Trophoblast cell (in vitro differentiated cells and primary cell): ENCODE results near the gene PFKL.

Source experiments
- DNase-seq, 2 donors: peaks; one replicate each; pipeline ENCODE4 v3.0.0-alpha.2; 2016
- H2AFZ ChIP-seq: 2 replicates; pipeline ENCODE4 v1.6.1; 2013; ENCODE audit warnings: low read length, moderate library complexity, mild to moderate bottlenecking; ENCODE audit not compliant: insufficient read depth, poor library complexity
- H2AK5ac ChIP-seq: 2 replicates; pipeline ENCODE4 v1.6.1; 2013; ENCODE audit warnings: mild to moderate bottlenecking, low read length
- H2BK120ac ChIP-seq: 2 replicates; pipeline ENCODE4 v1.6.1; 2013; ENCODE audit warnings: low read length, mild to moderate bottlenecking, moderate library complexity; ENCODE audit not compliant: insufficient read depth, poor library complexity
- H2BK12ac ChIP-seq: 2 replicates; pipeline ENCODE4 v1.6.1; 2013; ENCODE audit warnings: mild to moderate bottlenecking, low read length, moderate library complexity
- H2BK5ac ChIP-seq: 2 replicates; pipeline ENCODE4 v1.6.1; 2013; ENCODE audit warnings: low read length, low read depth, moderate library complexity, mild to moderate bottlenecking; ENCODE audit not compliant: poor library complexity
- H3K14ac ChIP-seq: 2 replicates; pipeline ENCODE4 v1.6.1; 2013; ENCODE audit warnings: mild to moderate bottlenecking, low read length
- H3K18ac ChIP-seq: 2 replicates; pipeline ENCODE4 v1.6.1; 2013; ENCODE audit warnings: mild to moderate bottlenecking, low read length
- H3K23ac ChIP-seq: 2 replicates; pipeline ENCODE4 v1.6.1; 2013; ENCODE audit warnings: low read length
- H3K27ac ChIP-seq: 2 replicates; pipeline ENCODE4 v1.5.1; 2013; ENCODE audit warnings: low read depth, mild to moderate bottlenecking, inconsistent platforms, low read length, moderate library complexity
- H3K27me3 ChIP-seq: 2 replicates; pipeline ENCODE4 v1.6.1; 2013; ENCODE audit warnings: inconsistent platforms, mild to moderate bottlenecking, low read length, moderate library complexity; ENCODE audit not compliant: insufficient read depth
- H3K36me3 ChIP-seq, 2 experiments: 1 replicate in 1 of 2; 2 replicates in 1 of 2; pipeline ENCODE4 v1.6.1; 2013; ENCODE audit warnings: low read length in 2 of 2, mild to moderate bottlenecking in 2 of 2, moderate library complexity in 1 of 2; ENCODE audit not compliant: insufficient read depth in 2 of 2, control insufficient read depth in 1 of 2
- H3K4ac ChIP-seq: 2 replicates; pipeline ENCODE4 v1.6.1; 2013; ENCODE audit warnings: low read depth, mild to moderate bottlenecking, low read length, moderate library complexity
- H3K4me1 ChIP-seq, 2 experiments: 1 replicate in 1 of 2; 2 replicates in 1 of 2; pipeline ENCODE4 v1.6.1; 2013; ENCODE audit warnings: low read length in 2 of 2, mild to moderate bottlenecking in 2 of 2, moderate library complexity in 1 of 2; ENCODE audit not compliant: insufficient read depth in 2 of 2, control insufficient read depth in 1 of 2
- H3K4me2 ChIP-seq: 2 replicates; pipeline ENCODE4 v1.6.1; 2013; ENCODE audit warnings: inconsistent platforms, mild to moderate bottlenecking, low read length, moderate library complexity
- H3K4me3 ChIP-seq: 2 replicates; pipeline ENCODE4 v1.5.1; 2013; ENCODE audit warnings: mild to moderate bottlenecking, low read depth, low read length, inconsistent platforms
- H3K79me1 ChIP-seq: one replicate; pipeline ENCODE4 v1.6.1; 2013; ENCODE audit warnings: low read length
- H3K79me2 ChIP-seq: 2 replicates; pipeline ENCODE4 v1.6.1; 2013; ENCODE audit warnings: low read length, mild to moderate bottlenecking; ENCODE audit not compliant: control insufficient read depth, insufficient read depth, poor library complexity
- H3K9ac ChIP-seq: 2 replicates; pipeline ENCODE4 v1.6.1; 2013; ENCODE audit warnings: mild to moderate bottlenecking, low read length
- H3K9me3 ChIP-seq: 2 replicates; pipeline ENCODE4 v1.6.1; 2013; ENCODE audit warnings: low read depth, mild to moderate bottlenecking, control low read depth, inconsistent platforms, low read length; ENCODE audit not compliant: insufficient read depth
- H4K12ac ChIP-seq: 2 replicates; pipeline ENCODE4 v1.6.1; 2013; ENCODE audit warnings: low read depth, mild to moderate bottlenecking, low read length, moderate library complexity
- H4K8ac ChIP-seq: 2 replicates; pipeline ENCODE4 v1.6.1; 2013; ENCODE audit warnings: low read depth, mild to moderate bottlenecking, low read length, moderate library complexity
- H4K91ac ChIP-seq: one replicate; pipeline ENCODE4 v1.6.1; 2013; ENCODE audit warnings: low read depth, mild to moderate bottlenecking, low read length, moderate library complexity
- WGBS: extraction: QIAGEN DNeasy Blood & Tissue Kit; methylation state at CpG from one replicate; pipeline ENCODE4 v1.1.7; 2013; ENCODE audit warnings: missing lambda C conversion rate; ENCODE audit not compliant: insufficient read length, insufficient coverage; ENCODE audit errors: extremely low coverage; 5-methylcytosine and 5-hydroxymethylcytosine counted together

PFKL gene

GRCh38 chr21:44299085-44299457 is 782 bp upstream of the PFKL start:
- Histone ChIP-seq H3K9me3 (no peaks in the 10 kb centered on the region), H3K79me2 (peaks cover 12% of the 10 kb centered on the region), H3K4me3 (peak overlapping the region; percentile 87), H3K36me3 (no peaks in the 10 kb centered on the region), H4K8ac (no peak overlapping the region), H3K27me3 (no peaks in the 10 kb centered on the region), H3K23ac (no peak overlapping the region), H4K12ac (no peak overlapping the region), H2AK5ac (no peak overlapping the region), H3K14ac (no peak overlapping the region), H3K4me2 (peak overlapping the region; percentile 71), H4K91ac (peak overlapping the region; percentile 27), H2BK120ac (no peak overlapping the region), H3K4ac (no peak overlapping the region), H3K4me1 (peaks cover 9% of the 10 kb centered on the region in 2 experiments), H3K27ac (peak overlapping the region; percentile 60), H2BK5ac (no peak overlapping the region), H3K79me1 (peaks cover 14% of the 10 kb centered on the region), H3K9ac (no peak overlapping the region), H3K18ac (no peak overlapping the region), H2BK12ac (no peak overlapping the region), H2AFZ (peak overlapping the region; percentile 97)
- DNase-seq = peak in 1 of 2 donors; percentile 34
- no CpG with 5 or more reads among the region's 10 CpGs for WGBS

DNA sequence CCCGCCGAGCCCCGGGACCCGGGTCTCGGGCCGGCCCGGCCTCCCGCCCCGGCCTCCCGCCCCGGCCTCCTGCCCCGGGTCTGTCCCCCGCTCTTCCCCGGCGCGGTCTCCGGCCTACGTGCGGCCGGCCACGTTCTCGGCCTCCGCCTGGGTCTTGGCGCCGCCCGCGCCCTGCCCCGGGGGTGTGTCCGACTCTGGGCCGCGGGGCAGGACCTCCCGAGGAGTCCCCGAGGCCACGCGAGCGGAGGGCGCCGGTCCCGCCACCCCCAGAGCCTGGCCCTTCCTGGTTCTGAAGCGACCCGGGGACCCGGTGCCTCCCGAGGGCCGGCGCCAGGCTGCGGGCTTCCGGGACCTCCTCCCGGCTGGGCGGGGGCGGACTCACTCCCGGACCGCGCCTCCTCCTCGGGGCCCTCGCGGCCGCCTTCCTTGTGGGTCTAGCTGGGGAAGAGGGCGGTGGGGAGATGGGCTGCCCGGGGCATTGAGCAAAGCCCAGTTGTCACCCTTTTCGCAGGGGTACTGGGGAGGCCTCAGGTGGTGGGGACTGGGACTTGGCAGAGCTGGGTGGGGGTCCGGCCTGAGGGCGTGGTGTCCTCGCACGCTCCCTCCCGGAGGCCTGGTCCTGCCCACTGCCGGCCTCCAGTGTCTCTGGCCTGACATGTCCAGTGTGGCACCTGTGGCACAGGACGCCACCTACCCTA is 558 bp downstream of the PFKL start:
- Histone ChIP-seq H2BK5ac (peak overlapping the region; percentile 55), H3K27me3 (no peaks in the 10 kb centered on the region)
- WGBS = no CpG with 5 or more reads among the region's 67 CpGs

DNA sequence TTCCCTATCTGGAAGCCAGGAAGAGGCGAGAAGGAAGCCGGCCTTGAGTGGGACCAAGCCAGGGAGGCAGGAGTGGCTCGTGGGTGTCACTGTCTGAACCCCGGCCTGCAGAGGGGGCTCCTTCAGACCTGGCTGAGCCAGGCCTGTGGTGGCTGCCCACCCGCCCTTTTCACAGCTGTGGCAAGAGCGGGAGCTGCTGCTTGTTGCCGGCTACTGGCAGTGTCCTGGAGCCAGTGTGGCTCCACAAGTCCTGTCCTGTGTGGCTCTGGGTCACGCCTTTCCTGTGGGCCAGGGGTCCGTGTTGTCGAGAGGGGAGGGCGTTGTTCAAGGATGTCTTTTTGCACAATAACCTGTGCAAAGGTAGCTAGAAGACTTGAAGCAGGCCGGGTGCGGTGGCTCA is 1.3 kb downstream of the PFKL start:
- H4K8ac ChIP-seq = no peak overlapping the region
- H3K14ac ChIP-seq = peak overlapping the region; percentile 55
- no peaks in the 10 kb centered on the region for H3K36me3 ChIP-seq
- H3K79me1 ChIP-seq = peaks cover 14% of the 10 kb centered on the region
- H2BK5ac ChIP-seq = no peak overlapping the region
- H3K9ac ChIP-seq = no peak overlapping the region
- no peaks in the 10 kb centered on the region for H3K27me3 ChIP-seq
- no CpG with 5 or more reads among the region's 13 CpGs for WGBS
- peak overlapping the region; percentile 88 for H3K4ac ChIP-seq
- H3K9me3 ChIP-seq = no peaks in the 10 kb centered on the region
- no peak overlapping the region for H2BK12ac ChIP-seq
- H3K4me3 ChIP-seq = no peak overlapping the region
- peak overlapping the region; percentile 20 for H4K12ac ChIP-seq
- peak overlapping the region; percentile 92 for H3K4me2 ChIP-seq
- no peak overlapping the region for H2BK120ac ChIP-seq
- DNase-seq = no peak
- H3K23ac ChIP-seq = no peak overlapping the region
- H2AFZ ChIP-seq = no peak overlapping the region
- H3K18ac ChIP-seq = peak overlapping the region; percentile 80
- peaks cover 9% of the 10 kb centered on the region in 2 experiments for H3K4me1 ChIP-seq
- peaks cover 12% of the 10 kb centered on the region for H3K79me2 ChIP-seq
- H2AK5ac ChIP-seq = peak overlapping the region; percentile 92
- no peak overlapping the region for H3K27ac ChIP-seq
- H4K91ac ChIP-seq = no peak overlapping the region

More for the DNA sequence above, 558 bp downstream of the PFKL start:
- peak; percentile 62 to 77 for DNase-seq
- Histone ChIP-seq H3K79me1 (peaks cover 14% of the 10 kb centered on the region), H2AFZ (peak overlapping the region; percentile 77), H3K9ac (peak overlapping the region; percentile 73), H2BK120ac (peak overlapping the region; percentile 50), H3K4me3 (peak overlapping the region; percentile 87), H3K18ac (peak overlapping the region; percentile 80), H3K4me2 (peak overlapping the region; percentile 92), H3K14ac (peak overlapping the region; percentile 83), H3K9me3 (no peaks in the 10 kb centered on the region), H4K91ac (peak overlapping the region; percentile 89), H2AK5ac (peak overlapping the region; percentile 92), H2BK12ac (no peak overlapping the region), H3K4me1 (peaks cover 9% of the 10 kb centered on the region in 2 experiments), H4K8ac (peak overlapping the region; percentile 73), H4K12ac (peak overlapping the region; percentile 79), H3K23ac (no peak overlapping the region), H3K79me2 (peaks cover 12% of the 10 kb centered on the region), H3K4ac (peak overlapping the region; percentile 88), H3K36me3 (no peaks in the 10 kb centered on the region), H3K27ac (peak overlapping the region; percentile 64)

- Histone ChIP-seq H3K79me2 (peaks cover 12% of the 10 kb centered on the region), H4K91ac (no peak overlapping the region), H3K4ac (no peak overlapping the region), H3K14ac (no peak overlapping the region), H2AK5ac (no peak overlapping the region), H2BK120ac (no peak overlapping the region), H2BK12ac (no peak overlapping the region), H4K12ac (no peak overlapping the region), H3K18ac (no peak overlapping the region), H4K8ac (no peak overlapping the region), H3K4me3 (no peak overlapping the region), H2BK5ac (no peak overlapping the region), H3K27ac (no peak overlapping the region), H3K4me1 (peaks cover 9% of the 10 kb centered on the region in 2 experiments), H3K27me3 (no peaks in the 10 kb centered on the region), H3K4me2 (no peak overlapping the region), H3K79me1 (peaks cover 14% of the 10 kb centered on the region), H3K9ac (no peak overlapping the region), H3K23ac (no peak overlapping the region), H2AFZ (no peak overlapping the region), H3K36me3 (peaks cover 3 to 6% of the 10 kb centered on the region in 2 experiments), H3K9me3 (no peaks in the 10 kb centered on the region)
- WGBS = no CpG with 5 or more reads among the region's 9 CpGs
- DNase-seq = no peak
Observed at GRCh38 chr21:44301961-44302406, 2.1 kb downstream of the PFKL start.
